Hematopoietic multipotent progenitor cell treated with erythropoietin and hydrocortisone succinate and interleukin-3 and kit ligand, for 6 days (in vitro differentiated cells): Measurements from ENCODE around the gene HSPB9.
A peak's percentile ranks its signal among the peaks of the same experiment; 100 is the strongest.

ENCODE experiments used
- DNase-seq: peaks from one replicate; pipeline ENCODE4 v3.0.0-alpha.2; 2015

HSPB9 gene

GRCh38 chr17:42146911-42147607, 24.5 kb downstream of the HSPB9 start:
- DNase-seq, result no peak

GRCh38 chr17:42153919-42154742, 31.5 kb downstream of the HSPB9 start:
- peak; percentile 54 for DNase-seq

- no peak for DNase-seq
Measured at GRCh38 chr17:42155614-42156045, 33.0 kb downstream of the HSPB9 start.

- DNase-seq, result no peak
Measured at GRCh38 chr17:42159796-42160530, 37.4 kb downstream of the HSPB9 start.

- DNase-seq, result no peak
Measured at GRCh38 chr17:42160531-42160910, 37.9 kb downstream of the HSPB9 start.

- peak; percentile 73 for DNase-seq
Measured at GRCh38 chr17:42163113-42163512, 40.5 kb downstream of the HSPB9 start.

GRCh38 chr17:42163696-42164407, 41.2 kb downstream of the HSPB9 start:
- DNase-seq, result no peak

- no peak for DNase-seq
Measured at GRCh38 chr17:42165751-42166150, 43.1 kb downstream of the HSPB9 start.

- no peak for DNase-seq
Measured at GRCh38 chr17:42166196-42166763, 43.7 kb downstream of the HSPB9 start.

- DNase-seq, result no peak
Measured at GRCh38 chr17:42167807-42168206, 45.2 kb downstream of the HSPB9 start.

- no peak for DNase-seq
Measured at GRCh38 chr17:42169351-42169750, 46.7 kb downstream of the HSPB9 start.

- DNase-seq, result no peak
Measured at GRCh38 chr17:42171831-42172230, 49.2 kb downstream of the HSPB9 start.
